ENCODE results near the gene DSC3. TPM values are rescaled to one million over a fixed set of nuclear protein-coding genes. Genes with fewer than 3 reads are reported as not detected.

The DSC3 gene
- 1.2 TPM in 2 replicates for total RNA-seq
- long read RNA-seq, full-length matches to known transcripts = 1 of 4 reads
- long read RNA-seq, partial matches to known transcripts = 2 of 4 reads
- long read RNA-seq, other reads (novel, unspliced or antisense) = 1 of 4 reads

- peak within 1 kb of the TSS; percentile 94 for H3K27ac Mint-ChIP-seq
- H3K27me3 Mint-ChIP-seq = peaks cover 79% of the 10 kb centered on the region
- H3K4me1 Mint-ChIP-seq (ENCODE audit: low read depth) = peaks cover 18% of the 10 kb centered on the region
- H3K4me3 Mint-ChIP-seq (ENCODE audit: low read depth) = peak within 1 kb of the TSS; percentile 74
- no peaks in the 10 kb centered on the region for H3K9me3 Mint-ChIP-seq (ENCODE audit: low read depth)
- no peak for TF ChIP-seq CTCF (IDR thresholded peaks at IDR 0.05; ENCODE audit: unreplicated experiment)
- peak; percentile 42 for DNase-seq (ENCODE audit: low spot score, unreplicated experiment)
- H3K36me3 Mint-ChIP-seq (ENCODE audit: insufficient read depth) = no peaks in the 10 kb centered on the region
These were observed at the start of gene DSC3 for GRCh38 chr18:31042406-31043181. Gene DSC3, minus strand, starts transcription at chr18:31042742. Its CDS starts 82 bp downstream, at chr18:31042660.

GRCh38 chr18:31091350-31091749, 48.8 kb upstream of the DSC3 start:
- no peak for TF ChIP-seq CTCF (IDR thresholded peaks at IDR 0.05; ENCODE audit: unreplicated experiment)
- Mint-ChIP-seq H3K27ac (no peak overlapping the region), H3K9me3 (ENCODE audit: low read depth) (no peaks in the 10 kb centered on the region), H3K4me1 (ENCODE audit: low read depth) (peaks cover 16% of the 10 kb centered on the region), H3K4me3 (ENCODE audit: low read depth) (no peak overlapping the region), H3K27me3 (no peaks in the 10 kb centered on the region), H3K36me3 (ENCODE audit: insufficient read depth) (peaks cover 42% of the 10 kb centered on the region)
- no peak for DNase-seq (ENCODE audit: low spot score, unreplicated experiment)

GRCh38 chr18:31088532-31088931, 46.0 kb upstream of the DSC3 start:
- DNase-seq (ENCODE audit: low spot score, unreplicated experiment) = no peak
- peak overlapping the region; percentile 11 for H3K27ac Mint-ChIP-seq
- peaks cover 49% of the 10 kb centered on the region for H3K36me3 Mint-ChIP-seq (ENCODE audit: insufficient read depth)
- no peaks in the 10 kb centered on the region for H3K27me3 Mint-ChIP-seq
- TF ChIP-seq CTCF (IDR thresholded peaks at IDR 0.05; ENCODE audit: unreplicated experiment) = no peak
- no peak overlapping the region for H3K4me3 Mint-ChIP-seq (ENCODE audit: low read depth)
- no peaks in the 10 kb centered on the region for H3K4me1 Mint-ChIP-seq (ENCODE audit: low read depth)
- H3K9me3 Mint-ChIP-seq (ENCODE audit: low read depth) = no peaks in the 10 kb centered on the region

- DNase-seq (ENCODE audit: low spot score, unreplicated experiment) = no peak
- Mint-ChIP-seq H3K27ac (no peak overlapping the region), H3K4me1 (ENCODE audit: low read depth) (peaks cover 4% of the 10 kb centered on the region), H3K9me3 (ENCODE audit: low read depth) (no peaks in the 10 kb centered on the region), H3K36me3 (ENCODE audit: insufficient read depth) (peaks cover 40% of the 10 kb centered on the region), H3K27me3 (no peaks in the 10 kb centered on the region), H3K4me3 (ENCODE audit: low read depth) (no peak overlapping the region)
- TF ChIP-seq CTCF (IDR thresholded peaks at IDR 0.05; ENCODE audit: unreplicated experiment) = no peak
These were observed 37.4 kb upstream of the DSC3 start for GRCh38 chr18:31079973-31080372.

- Mint-ChIP-seq H3K9me3 (ENCODE audit: low read depth) (no peaks in the 10 kb centered on the region), H3K4me1 (ENCODE audit: low read depth) (peaks cover 4% of the 10 kb centered on the region), H3K27me3 (no peaks in the 10 kb centered on the region), H3K4me3 (ENCODE audit: low read depth) (no peak overlapping the region), H3K36me3 (ENCODE audit: insufficient read depth) (peaks cover 40% of the 10 kb centered on the region), H3K27ac (peak overlapping the region; percentile 36)
- TF ChIP-seq CTCF (IDR thresholded peaks at IDR 0.05; ENCODE audit: unreplicated experiment) = no peak
- no peak for DNase-seq (ENCODE audit: low spot score, unreplicated experiment)
These were observed 35.3 kb upstream of the DSC3 start for GRCh38 chr18:31077878-31078277.
